GM12864 (cell line): ENCODE measurements around the gene RNF144A.

Experiments
- DNase-seq: peaks from one replicate; pipeline ENCODE4 v3.0.0-alpha.2; 2011; ENCODE audit warnings: low read depth
- H3K4me3 ChIP-seq: 2 replicates; pipeline ENCODE4 v1.5.1; 2011; ENCODE audit warnings: mild to moderate bottlenecking, low read depth, low read length, control low read depth
- TF ChIP-seq, protein P1 (sequence below): IDR thresholded peaks from 2 replicates; pipeline ENCODE4 v1.5.1; 2011; ENCODE audit warnings: low read depth, mild to moderate bottlenecking, moderate library complexity, low read length, control low read depth, inconsistent platforms; ENCODE audit errors: missing control alignments

RNF144A gene

DNA sequence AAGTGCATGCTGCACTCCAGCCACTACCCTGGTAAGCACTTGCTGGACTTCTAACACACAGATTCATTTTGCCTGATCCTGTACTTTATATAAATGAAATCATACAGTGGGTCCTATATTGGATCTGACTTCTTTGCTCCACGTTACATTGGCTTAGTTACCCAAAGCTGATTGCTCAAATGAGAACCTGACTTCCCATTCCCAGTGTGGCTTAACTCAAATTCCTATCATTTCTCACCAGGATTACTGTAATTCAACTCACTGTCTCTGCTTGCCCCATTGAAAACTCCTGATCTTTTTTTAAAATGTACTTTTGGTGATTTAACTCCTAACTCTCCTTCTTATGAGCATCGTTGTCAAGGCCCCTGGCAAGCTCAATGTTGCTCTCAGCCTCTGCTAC lies 38.2 kb upstream of the RNF144A start:
- H3K4me3 ChIP-seq, result no peak overlapping the region
- TF ChIP-seq, protein P1, sequence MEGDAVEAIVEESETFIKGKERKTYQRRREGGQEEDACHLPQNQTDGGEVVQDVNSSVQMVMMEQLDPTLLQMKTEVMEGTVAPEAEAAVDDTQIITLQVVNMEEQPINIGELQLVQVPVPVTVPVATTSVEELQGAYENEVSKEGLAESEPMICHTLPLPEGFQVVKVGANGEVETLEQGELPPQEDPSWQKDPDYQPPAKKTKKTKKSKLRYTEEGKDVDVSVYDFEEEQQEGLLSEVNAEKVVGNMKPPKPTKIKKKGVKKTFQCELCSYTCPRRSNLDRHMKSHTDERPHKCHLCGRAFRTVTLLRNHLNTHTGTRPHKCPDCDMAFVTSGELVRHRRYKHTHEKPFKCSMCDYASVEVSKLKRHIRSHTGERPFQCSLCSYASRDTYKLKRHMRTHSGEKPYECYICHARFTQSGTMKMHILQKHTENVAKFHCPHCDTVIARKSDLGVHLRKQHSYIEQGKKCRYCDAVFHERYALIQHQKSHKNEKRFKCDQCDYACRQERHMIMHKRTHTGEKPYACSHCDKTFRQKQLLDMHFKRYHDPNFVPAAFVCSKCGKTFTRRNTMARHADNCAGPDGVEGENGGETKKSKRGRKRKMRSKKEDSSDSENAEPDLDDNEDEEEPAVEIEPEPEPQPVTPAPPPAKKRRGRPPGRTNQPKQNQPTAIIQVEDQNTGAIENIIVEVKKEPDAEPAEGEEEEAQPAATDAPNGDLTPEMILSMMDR, result no peak
- DNase-seq, result no peak

DNA sequence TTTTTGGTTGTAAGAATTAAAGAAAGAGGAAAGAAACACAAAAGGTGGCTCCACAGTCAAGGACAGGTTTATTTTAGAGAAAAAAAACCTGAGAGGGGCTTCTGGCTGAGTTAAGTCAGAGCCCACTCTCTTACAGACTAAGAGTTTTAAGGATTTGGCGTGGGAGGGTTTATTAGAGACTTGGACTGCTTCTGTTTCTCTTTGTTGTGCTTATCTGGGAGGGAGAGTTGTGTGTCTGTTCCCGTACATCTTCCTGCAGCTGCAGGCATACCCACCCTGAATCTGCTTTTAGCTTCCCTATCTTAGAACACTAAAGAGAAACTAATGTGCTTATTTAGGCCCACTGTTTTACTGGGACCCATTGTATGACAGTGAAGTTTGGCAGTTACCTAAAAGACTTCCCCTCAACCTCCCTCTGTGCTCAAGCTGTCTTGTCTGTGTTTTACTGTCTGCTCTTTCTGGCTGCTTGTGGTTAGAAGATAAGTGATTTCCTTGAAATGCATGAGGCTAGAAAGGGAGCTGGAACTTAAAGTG lies 36.9 kb upstream of the RNF144A start:
- TF ChIP-seq, protein P1, result no peak
- no peak overlapping the region for H3K4me3 ChIP-seq
- DNase-seq, result no peak

DNA sequence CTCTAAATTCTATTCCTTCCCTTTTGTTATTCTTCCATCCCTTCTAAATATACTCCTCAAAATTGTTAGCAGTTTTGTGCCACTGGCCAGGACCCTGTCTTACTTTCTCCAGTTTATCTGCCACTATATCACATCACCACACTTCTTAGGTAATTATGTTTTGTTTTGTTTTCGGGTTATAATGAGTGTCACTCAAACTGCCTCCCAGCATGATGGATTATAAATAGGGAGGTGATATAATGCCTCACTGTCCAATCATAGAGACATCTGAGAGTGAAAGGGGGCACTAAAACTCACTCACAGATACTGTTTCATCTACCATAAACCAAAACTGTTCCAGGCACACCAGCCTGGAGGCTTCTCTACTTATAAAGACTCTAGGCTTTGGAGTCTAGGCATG lies 36.2 kb upstream of the RNF144A start:
- no peak overlapping the region for H3K4me3 ChIP-seq
- TF ChIP-seq, protein P1, result no peak
- no peak for DNase-seq

DNA sequence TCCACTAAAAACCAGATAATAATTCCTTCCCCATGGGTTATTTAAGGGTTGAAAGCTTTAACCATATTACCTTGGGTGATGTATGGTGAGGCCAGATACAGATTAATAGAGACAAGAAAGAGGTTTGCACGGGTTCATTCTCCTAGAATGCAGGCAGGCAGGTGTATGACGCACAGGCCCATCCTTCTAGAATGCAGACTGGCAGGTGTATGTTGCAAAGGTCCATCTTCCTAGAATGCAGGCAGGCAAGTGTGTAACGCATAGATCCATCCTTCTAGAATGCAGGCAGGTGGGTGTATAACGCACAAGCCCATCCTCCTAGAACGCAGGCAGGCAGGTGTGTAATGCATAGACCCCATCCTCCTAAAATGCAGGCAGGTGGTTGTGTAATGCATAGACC lies 35.7 kb upstream of the RNF144A start:
- TF ChIP-seq, protein P1, result no peak
- no peak for DNase-seq
- no peak overlapping the region for H3K4me3 ChIP-seq

DNA sequence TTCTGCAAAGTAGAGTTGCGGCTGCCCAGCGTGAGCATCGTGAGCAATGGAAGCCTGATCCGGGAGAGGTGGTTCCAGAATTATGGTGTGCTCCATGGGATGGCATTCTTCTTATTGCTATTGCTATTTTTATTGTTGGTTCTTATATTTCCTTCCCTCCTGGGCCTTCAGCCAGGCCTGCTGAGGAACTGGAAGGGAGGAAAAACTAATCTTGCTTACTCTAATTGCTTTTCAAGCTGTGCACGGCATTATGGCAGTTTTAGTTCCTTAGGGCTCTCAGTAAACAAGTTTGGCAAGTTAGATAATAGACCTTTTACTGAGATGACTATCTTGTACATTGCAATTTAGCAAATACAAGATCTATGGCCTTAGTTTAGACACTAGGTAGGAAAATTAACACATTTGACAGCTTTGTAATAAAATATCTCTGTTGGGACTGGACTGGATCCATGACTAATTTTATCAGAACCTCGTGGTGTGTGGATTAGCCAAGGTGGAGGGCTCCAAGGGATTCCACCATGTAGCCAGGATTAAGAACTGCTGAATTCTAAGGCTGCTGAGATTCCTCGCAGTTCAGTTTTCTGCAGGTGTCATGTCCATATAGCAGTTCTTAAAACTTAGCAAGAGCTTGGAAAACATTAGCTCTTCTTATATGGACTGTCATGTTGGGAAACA lies 33.6 kb upstream of the RNF144A start:
- TF ChIP-seq, protein P1, result no peak
- no peak overlapping the region for H3K4me3 ChIP-seq
- DNase-seq, result no peak

DNA sequence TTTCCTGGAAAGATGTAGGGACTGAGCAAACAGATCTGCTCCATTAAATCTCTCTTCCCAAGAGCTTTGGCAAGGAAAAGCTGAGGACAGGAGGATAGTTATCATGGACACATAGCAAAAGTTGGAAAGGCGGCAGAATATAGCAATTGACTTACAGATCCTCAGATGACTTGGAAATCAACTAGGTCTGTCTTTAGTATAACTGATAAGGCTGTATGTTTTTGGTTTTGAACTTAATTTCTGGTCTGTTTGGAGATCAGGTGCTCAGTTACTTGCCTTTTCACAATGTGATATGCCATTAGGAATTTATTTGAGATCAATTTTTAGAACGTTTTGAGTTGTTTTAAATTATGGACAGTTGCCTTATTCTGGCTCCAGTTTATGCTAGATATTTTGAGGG lies 31.7 kb upstream of the RNF144A start:
- DNase-seq, result no peak
- TF ChIP-seq, protein P1, result no peak
- H3K4me3 ChIP-seq, result no peak overlapping the region

DNA sequence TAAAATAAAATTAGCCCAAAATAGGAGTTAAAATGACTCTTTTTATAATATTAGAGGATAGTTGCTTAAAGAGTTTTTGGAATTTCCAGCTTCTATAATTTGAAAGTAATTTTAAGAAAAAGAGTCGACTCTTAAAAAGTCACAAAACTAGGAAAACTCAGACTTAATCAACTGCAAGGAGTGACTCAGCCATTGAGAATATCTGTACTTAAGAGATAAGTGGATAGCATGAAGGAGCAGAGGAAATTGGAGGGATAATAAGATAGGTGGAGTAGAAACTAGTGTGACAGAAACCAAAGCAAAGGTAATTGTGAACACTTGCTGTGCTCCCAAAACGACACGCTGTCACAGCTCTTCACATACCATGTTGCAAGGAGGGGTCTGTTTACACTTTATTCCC lies 31.2 kb upstream of the RNF144A start:
- TF ChIP-seq, protein P1, result no peak
- DNase-seq, result no peak
- no peak overlapping the region for H3K4me3 ChIP-seq
